SK-MEL-5 (cell line): ENCODE results near the gene INSRR. TPM values are rescaled to one million over a fixed set of nuclear protein-coding genes. Genes with fewer than 3 reads are reported as not detected.

ENCODE experiments used
- DNase-seq: peaks from one replicate; pipeline ENCODE4 v3.0.0-alpha.2; 2016; ENCODE audit warnings: low read depth, low spot score
- in situ Hi-C: cut with HindIII; loops from 2 replicates; pipeline ENCODE4 v1.10.0; 2016; ENCODE audit warnings: low sequenced_read_pairs, high pct_unique_total_duplicates, low pct_unique_long_range_greater_than_20kb
- total RNA-seq: library from RNA; depleted of rRNA; stranded (reverse); fragments of >200 nt; shearing (Covaris generic); gene quantifications from 2 replicates; pipeline ENCODE4 v1.2.3, GENCODE V29; 2014

The INSRR gene
- total RNA-seq, 1 experiment from 2014 or later, result not detected

DNA sequence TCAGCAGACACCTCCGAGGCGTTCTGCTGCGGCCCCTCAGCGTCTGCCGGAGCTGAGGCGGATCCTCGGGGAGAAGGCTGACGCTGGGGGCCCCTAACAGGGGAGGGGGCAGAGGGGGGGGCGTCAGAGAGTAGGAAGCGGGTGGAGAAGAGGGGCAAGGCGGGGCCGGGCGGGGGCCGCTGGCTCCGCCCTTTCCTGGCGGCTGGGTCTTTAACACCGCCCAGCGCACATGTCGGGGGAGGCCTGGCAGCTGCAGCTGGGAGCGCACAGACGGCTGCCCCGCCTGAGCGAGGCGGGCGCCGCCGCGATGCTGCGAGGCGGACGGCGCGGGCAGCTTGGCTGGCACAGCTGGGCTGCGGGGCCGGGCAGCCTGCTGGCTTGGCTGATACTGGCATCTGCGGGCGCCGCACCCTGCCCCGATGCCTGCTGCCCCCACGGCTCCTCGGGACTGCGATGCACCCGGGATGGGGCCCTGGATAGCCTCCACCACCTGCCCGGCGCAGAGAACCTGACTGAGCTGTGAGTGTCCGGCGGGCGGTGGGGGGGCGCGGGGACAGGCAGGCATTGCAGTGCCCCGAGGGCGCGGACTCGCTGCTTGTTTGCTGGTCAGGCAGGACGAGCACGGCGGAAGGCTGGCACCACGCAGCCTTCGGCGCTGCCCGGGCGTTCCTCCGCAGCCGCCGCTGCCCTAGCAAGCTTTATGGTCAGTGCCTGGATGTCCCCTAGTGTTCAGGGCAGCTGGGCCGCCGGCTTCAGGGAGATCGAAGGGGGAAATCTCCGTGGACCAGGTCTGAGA is 1.9 kb upstream of the INSRR start, which contains the start of gene NTRK1:
NTRK1 (plus strand) TSS at position 238 of the 796 bp plus-strand sequence; CDS start at position 308, 70 bp downstream.
- peak; percentile 18 for DNase-seq
- in situ Hi-C loops, result no loop called here

DNA sequence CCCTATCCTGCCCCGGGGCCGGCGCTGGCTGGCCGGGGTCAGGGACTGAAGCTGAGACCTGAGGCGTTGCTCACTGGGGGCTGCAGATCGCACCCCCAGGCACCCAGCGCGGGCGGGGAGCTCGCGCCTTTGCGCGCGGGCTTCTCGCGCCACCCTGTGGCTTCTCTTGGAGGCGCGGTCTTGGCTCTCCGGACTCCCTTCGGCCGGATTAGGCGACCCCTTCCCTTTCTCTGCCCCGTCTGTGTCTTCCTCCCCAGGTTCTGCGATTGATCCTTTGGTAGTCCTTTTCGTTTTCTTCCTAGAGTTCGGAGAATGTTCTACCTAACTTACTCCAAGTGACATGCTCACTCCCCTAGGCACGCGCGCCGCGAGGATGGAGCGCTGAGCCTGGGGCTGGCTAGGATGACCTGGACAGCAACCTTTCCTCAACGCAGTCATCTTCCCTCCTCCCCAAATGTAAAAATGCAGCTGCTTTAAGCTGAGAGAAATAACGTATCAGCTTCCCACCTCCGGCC is 1.3 kb upstream of the INSRR start:
- in situ Hi-C loops, result no loop called here

DNA sequence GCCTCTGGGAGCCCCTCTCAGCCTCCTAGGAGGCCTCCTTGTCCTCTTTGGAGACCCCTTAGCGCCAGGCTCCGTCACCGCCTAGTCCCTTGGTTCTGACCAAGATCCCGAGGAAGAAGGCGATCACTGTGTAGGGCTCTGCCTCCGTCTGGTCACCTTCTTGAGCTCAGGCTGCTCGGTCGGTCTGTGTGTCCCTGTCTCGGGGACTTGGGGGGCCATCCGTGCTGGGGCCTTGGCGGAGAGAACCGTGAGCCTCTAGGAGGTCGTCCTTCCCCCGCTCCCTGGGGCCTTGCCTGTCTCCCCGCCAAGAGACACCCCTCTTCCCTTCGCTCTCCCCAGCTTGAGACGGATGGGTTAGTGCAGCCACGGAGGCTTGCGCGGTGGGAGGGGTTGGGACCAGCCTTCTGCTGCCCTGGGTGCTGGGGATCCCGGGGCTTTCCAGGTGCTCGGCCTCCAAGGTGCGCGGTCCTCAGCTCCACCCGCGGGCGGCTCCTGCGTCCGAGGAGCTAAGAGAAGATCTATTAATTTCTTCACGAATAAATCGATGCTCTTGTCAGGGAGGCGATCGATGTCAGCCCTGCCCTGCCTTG is 701 bp upstream of the INSRR start:
- no peak for DNase-seq
- in situ Hi-C loops, result no loop called here

More for the DNA sequence above, 1.3 kb upstream of the INSRR start:
- peak; percentile 46 for DNase-seq

DNA sequence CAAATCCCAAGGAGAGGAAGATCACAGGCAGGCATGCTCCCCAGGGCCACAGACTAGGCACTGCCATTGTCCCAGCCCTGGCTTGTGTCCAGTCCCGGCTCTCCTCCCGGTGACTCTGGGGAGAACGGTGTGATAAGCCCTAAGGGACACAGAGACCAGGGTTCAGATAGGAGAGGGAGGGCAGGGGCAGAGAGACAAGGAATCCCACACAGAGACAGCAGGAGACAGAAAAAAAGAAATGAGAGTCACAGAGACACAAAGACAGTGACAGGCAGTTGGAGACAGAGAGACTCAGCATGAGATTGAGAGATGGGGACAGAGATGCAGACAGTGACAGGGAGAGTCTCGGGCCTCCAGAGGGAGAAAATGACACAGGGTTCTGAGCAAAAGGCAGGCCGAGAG is 361 bp downstream of the INSRR start:
- in situ Hi-C loops, result no loop called here
- no peak for DNase-seq

DNA sequence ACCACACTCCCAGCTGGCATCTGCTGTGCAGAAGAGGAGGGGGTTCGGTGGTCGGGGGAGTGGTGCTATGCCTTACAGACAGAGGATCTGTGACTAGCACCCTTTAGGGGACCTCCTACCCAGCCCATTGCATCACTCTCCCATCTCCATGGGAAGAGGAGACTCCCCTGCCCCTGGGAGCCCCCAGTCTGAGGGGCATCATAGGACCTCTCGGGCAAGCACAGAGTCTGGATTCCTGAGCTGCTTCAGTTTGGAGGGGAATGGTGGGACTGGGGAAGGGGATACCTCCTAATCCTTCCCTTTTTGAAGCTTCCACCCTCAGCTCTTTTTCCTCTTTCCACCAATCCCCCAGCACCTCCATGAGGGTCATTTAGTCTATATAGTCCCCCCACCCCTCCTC is 1.4 kb downstream of the INSRR start:
- in situ Hi-C loops, result no loop called here
- DNase-seq, result no peak

DNA sequence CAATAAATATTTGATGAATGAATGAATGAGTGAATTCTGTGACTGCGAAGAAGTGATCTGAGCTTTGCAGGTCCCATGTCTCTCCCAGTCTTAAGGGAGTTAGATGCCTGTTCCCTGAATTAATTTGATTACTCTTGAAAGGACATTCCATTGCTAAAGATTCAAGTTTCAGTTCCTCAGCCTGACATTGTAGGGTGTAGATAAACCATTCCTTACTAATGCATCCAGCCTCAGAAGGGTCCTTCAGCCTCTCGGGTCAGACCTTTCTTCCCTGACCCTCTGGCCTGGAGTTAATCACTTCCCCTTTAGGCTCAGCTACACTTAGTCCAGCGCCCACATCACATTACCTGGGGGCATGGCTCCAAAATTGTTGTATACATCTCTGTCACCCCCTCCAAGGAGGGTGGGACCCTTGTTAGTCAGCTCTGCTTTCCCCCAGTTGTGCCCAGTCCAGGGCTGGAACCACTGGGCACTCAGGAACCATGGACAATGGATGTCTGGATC is 2.6 kb downstream of the INSRR start:
- in situ Hi-C loops, result no loop called here
- no peak for DNase-seq

DNA sequence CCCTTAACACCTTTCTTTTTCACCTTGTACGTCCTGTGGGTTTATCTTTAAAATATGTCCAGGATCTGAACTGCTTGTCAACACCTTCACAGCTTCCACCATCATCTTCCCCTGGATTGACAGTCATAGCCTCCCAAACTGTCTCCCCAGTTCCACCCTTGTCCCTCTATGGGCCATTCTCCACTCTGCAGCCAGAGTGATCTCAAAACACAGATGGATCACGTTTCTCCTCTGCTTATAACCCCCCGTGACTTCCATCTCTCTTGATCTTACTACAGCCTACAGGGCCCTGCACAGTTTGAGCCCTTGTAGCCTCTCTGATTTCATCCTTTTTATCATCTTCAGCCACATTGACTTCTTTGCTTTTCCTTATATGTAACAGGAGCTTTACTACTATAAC is 4.3 kb downstream of the INSRR start:
- in situ Hi-C loops, result no loop called here

DNA sequence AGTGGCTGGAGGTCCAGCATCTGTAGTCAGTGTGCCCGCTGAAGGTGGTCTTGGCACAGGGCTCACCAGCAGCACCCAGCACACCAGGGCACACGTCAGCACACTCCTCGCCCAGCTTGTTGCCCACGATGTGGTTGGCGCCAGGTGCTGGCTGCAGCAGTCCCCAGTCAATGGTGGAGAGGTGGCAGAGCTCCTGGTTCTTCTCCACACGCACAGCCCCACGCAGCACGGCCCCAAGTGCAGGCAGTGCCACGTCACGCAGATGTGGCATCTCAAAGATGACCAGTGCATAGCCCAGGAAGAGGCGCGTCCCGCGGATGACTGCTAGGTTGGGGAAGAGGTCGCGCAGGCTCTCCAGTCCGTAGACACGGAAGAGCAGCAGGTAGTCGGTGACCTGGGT is 5.2 kb downstream of the INSRR start:
- in situ Hi-C loops, result no loop called here
- no peak for DNase-seq

More for the DNA sequence above, 4.3 kb downstream of the INSRR start:
- DNase-seq, result no peak

DNA sequence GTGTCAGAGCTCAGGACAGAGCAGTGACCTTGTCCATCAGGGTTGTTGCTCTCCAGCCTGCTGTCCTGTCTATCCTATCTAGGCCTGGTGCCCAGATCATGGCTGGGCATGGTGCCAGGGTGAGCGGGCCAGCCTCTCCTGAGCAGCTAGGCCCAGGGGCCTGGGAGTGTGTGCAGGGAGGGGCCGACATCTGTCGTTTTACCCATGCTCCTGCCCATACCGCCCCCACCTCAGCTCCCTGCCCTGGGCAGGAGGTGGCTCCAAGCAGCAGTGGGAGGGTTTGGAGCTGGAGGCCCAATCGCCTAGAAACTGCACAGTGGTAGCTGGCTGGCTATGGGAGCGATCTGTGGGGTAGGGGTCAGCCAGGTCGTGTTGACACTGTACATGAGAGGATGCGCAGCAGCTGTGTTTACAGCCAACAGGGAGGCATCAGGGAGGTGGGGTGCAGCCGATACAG is 6.5 kb downstream of the INSRR start:
- no peak for DNase-seq
- in situ Hi-C loops, result no loop called here

DNA sequence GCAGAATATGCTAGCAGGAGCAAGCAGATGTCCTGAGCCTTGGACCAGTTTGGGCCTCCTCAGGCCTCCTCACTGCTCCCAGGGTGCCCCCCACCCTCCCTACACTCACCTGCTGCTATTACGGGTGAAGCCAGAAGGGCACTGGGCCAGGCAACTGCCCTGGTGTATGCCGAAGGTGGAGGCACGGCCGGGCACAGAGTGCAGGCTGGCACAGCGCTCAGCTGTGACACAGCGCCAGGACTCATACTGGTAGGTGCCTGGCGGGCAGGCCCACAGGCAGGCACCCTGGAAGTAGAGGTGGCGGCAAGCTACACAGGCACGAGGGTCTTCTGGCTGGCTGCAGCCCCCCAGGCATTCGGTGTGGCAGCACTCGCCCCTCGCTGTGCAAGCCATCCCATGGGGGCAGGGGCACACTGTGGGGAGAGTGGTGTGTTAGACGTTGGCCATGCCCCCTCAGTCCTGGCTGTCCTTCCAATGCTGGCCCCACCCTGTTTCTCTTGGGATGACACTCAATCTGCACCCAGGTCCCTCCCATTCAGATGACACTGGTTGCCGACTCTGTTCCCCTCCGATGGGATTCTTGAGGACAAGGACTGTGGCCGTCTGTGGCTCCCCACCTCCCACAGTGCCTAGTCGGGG is 7.0 kb downstream of the INSRR start:
- in situ Hi-C loops, result no loop called here
- no peak for DNase-seq

DNA sequence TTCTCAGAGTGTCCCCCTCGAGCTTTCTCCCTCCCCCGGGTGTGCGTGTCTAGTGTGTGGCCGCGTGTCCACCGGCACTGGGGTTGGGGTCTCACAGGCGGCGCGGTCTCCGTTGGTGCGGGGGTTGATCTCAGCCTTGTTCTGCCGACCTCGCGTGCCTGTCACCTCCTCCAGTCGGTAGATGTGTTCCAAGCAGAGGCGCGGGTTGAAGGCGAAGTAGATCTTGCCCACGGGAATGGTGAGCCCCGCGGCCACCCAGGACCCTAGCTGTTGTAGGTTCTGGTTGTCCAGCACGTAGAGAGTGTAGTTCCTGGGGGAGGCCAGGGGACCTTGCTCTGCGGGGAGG is 9.8 kb downstream of the INSRR start:
- in situ Hi-C loops, result no loop called here
- DNase-seq, result no peak

DNA sequence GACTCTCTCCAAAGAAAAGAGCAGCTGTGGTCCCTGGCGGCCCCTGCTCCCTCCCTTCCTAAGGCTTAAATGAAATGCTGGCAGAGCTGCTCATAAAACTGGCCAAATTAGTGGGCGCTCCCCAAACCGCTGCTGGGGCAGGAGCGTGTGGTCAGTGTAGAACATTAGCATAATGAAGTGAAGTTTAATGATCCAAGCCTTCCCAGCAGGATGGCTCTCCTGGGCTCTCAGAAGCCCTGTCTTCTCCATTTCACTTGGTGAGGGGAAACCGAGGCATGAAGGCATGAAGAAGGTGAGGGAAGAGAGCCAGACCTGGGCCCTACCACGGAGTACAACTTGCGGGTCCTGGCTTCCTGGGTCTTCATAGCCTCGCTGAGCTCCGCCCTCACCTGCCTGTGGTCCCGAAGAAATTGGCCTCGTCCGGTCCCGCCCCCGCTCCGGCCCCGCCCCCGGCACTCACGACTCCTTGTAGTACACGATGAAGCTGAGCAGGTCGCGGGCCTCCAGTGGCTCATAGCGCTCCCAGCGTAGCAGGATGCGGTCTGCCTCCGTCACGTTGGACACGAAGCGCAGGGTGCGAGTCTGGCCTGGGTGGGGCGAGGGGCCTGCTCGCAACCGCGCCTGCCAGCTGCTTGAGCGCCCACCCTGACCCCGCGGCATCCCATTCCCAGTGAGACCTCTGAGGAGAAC is 10.3 kb downstream of the INSRR start:
- DNase-seq, result no peak
- in situ Hi-C loops, result no loop called here

DNA sequence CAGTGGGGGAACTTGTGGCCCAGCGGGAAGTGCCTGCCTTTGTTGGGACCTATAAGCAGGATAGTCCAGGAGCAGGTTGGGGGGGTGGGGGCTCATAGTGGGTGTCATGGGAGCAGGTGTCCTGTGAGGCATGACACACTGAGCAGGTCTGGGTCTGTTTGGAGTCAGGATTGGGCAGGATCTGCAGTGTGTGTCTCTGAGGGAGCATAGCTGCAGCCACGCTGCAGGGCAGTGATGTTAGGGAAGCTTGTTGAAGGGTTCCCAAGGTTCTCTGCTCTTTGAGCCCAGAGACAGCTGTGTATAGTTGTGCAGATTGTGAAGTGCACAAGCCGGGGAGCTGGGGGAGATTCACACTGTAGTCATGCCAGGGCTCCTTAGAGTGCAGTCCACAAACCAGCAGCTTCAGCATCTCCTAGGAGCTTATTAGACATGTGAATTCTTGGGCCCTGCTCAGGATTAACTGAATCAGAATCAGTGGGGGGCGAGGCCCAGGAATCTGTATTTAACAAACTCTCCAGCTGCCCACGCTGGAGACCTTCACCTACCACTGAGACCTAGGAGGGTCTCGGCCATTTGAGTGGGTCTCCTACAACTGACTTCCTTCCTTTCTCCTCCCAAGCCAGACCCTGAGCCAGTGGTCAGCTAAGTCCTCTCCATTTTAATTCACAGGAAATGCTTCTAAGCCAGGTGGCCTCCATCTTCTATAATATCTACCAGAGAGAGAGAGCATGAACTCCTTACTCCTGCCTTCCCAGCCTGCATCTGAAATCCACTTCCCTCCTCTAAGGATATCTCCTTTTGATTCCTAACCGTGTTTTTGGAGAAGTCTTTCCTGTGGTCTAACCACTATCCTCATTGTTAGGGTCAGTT is 11.1 kb downstream of the INSRR start:
- DNase-seq, result no peak
- in situ Hi-C loops, result no loop called here

DNA sequence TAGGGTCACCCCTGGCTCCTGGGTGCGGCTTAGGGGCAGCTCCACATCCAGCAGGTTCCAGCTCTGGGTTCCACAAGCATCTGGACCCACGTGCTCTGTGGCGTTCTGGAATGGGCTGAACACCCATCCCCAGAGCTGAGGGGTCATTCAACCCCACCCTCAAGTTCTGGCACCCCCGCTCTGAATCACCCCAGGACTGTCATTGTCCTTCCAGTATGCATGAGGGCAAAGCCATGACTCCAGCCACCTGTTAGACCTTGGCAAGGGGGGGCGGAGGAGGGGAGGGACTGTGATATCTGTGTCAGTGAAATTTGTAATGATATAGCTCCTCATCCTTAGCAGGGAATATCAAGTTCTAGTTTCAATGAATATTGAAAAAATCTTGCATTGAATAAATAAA is 12.3 kb downstream of the INSRR start:
- in situ Hi-C loops, result no loop called here
- DNase-seq, result no peak

DNA sequence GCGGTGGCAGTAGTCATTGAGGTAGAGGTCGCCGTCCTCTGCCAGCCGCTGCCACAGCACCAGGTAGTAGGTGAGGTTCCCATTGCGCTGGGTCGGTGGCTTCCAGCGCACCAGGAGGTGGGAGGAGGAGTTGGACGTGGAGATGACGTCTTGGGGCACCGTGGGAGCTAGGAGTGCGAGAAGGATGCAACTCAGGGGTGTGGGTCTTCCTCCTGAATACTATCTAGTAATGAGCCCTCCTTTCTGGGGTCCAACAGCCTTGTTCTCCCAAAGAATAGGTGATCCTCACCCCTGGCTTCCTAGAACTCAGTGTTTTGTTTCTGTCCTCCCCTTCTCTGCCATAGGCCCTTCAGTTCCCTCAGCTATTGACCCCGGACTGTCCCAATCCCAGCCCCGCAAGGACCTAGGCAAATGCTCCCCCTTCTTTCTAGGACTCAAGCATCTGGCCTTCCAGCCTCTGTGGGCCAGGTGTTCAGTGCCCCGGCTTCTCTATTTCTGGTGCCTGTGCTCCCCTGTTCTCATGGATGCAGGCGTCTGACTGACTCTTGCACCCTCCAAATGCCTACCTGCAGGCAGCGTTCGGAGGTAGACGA is 12.9 kb downstream of the INSRR start:
- DNase-seq, result no peak
- in situ Hi-C loops, result no loop called here

DNA sequence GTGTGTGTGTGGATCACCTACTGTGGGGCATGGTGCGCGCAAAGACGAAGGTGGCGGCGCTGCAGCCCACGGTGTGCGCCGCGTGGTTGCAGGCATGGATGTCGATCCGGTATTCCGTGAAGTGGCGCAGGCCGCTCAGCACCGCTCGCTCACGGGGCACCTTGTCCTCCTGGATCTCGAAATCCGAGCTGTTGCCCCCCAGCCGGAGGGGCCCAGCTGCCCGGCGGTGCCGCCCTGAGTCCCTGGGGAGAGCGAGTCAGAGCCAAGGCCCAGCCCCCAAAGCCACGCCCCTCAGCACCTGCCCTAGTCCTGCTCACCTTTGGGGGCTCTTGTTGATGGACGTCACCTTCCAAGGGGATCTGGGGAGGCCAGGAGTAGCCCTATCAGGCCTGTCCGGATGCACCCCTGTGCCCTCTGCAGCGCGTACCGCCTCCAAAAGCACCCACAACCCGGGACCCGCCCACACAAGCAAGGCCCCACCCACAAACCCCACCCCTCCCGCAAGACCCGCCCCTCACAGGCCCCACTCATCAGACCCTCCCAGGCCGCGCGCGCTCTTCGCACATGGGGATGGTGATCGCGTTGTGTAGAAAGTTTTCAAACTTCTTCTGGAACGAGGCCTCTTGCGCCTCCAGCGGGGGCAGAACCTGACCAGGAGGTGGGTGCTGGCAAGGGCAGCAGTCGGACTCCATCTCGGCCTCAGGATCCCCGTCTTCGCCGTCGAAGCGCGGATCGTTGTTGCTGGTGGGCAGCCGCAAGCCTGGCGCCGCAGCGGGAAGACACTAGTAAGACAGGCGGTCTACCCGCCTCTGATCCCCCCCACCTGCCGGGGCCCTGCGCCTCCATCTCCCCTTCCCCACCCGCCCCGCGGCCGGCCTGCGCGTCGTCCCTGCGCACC is 13.6 kb downstream of the INSRR start:
- DNase-seq, result no peak
- in situ Hi-C loops, result no loop called here
